GM12878 (cell line): ENCODE data around the gene BTBD3. TPM values are rescaled to one million over a fixed set of nuclear protein-coding genes. Genes with fewer than 3 reads are reported as not detected.

Experiments
- ATAC-seq: fragments of 200-7000 bp; cut with Tn5 transposase; 3 replicates; pipeline ENCODE4 v1.9.1; 2020; ENCODE audit warnings: mild to moderate bottlenecking, moderate library complexity
- BruUV-seq: library from RNA; stranded (reverse); fragments of 400-500 nt; replicated peaks from 2 replicates; lab custom pipeline; 2021; lab: Mats Ljungman, UMichigan
- CTCF ChIA-PET: fragments of 300-600 bp; sonication (Branson Sonifier 250); formaldehyde crosslinking; extraction: SDS; loops from one replicate; lab custom pipeline; 2021; ENCODE audit warnings: inconsistent platforms; lab: Yijun Ruan, JAX
- POLR2A ChIA-PET: fragments of 350-600 bp; formaldehyde crosslinking; extraction: SDS; loops from one replicate; lab custom pipeline; 2021; ENCODE audit warnings: inconsistent platforms; lab: Charles Lee
- RAD21 ChIA-PET: fragments of 300-600 bp; sonication (Branson Sonifier 250); formaldehyde crosslinking; loops from one replicate; lab custom pipeline; 2023; ENCODE audit warnings: antibody characterized with exemption; ENCODE audit not compliant: unreplicated experiment; lab: Charles Lee
- SMC1A ChIA-PET: fragments of 300-600 bp; sonication (Branson Sonifier 250); formaldehyde crosslinking; loops from one replicate; lab custom pipeline; 2023; ENCODE audit not compliant: unreplicated experiment, uncharacterized antibody; lab: Charles Lee
- DNase-seq: peaks from one replicate; pipeline ENCODE4 v3.0.0-alpha.2; 2011; ENCODE audit warnings: low read depth, low spot score
- FAIRE-seq: peaks from 3 replicates; lab custom pipeline; 2011; peaks lifted over from hg19 to GRCh38; lab: Jason Lieb, UNC
- H2AFZ ChIP-seq: 2 replicates; pipeline ENCODE4 v1.6.0; 2011; ENCODE audit warnings: low read depth, low read length, control low read depth; ENCODE audit not compliant: control insufficient read depth
- H3K27ac ChIP-seq: 2 replicates; pipeline ENCODE4 v1.5.1; 2011; ENCODE audit warnings: control low read depth; ENCODE audit not compliant: control insufficient read depth, insufficient read depth
- H3K27me3 ChIP-seq, 2 experiments: replicated peaks in 1 of 2; 2 replicates each; pipeline versions ENCODE4 v1.6.0 to v1.6.1; 2011; ENCODE audit warnings: low read length in 1 of 2; ENCODE audit not compliant: control insufficient read depth in 2 of 2, insufficient read depth in 2 of 2
- H3K36me3 ChIP-seq, 2 experiments: 2 replicates each; pipeline ENCODE4 v1.5.1; 2011; ENCODE audit warnings: low read length in 1 of 2; ENCODE audit not compliant: control insufficient read depth in 2 of 2, insufficient read depth in 2 of 2
- H3K4me1 ChIP-seq: 2 replicates; pipeline ENCODE4 v1.6.1; 2011; ENCODE audit warnings: mild to moderate bottlenecking, low read length, moderate library complexity, mixed read lengths; ENCODE audit not compliant: control insufficient read depth, insufficient read depth
- H3K4me2 ChIP-seq: 2 replicates; pipeline ENCODE4 v1.6.0; 2011; ENCODE audit warnings: control low read depth; ENCODE audit not compliant: control insufficient read depth, insufficient read depth
- H3K4me3 ChIP-seq: fragments of 200-600 bp; sonication (generic); 2 replicates; pipeline ENCODE4 v1.5.1; 2016
- H3K79me2 ChIP-seq: 2 replicates; pipeline ENCODE4 v1.6.0; 2011; ENCODE audit warnings: low read length; ENCODE audit not compliant: control insufficient read depth, insufficient read depth
- H3K9ac ChIP-seq: 2 replicates; pipeline ENCODE4 v1.8.0; 2011; ENCODE audit warnings: low read length, control low read depth, mixed read lengths; ENCODE audit not compliant: control insufficient read depth, insufficient read depth
- H3K9me3 ChIP-seq: replicated peaks from 3 replicates; pipeline ENCODE4 v1.5.1; 2011; ENCODE audit warnings: mild to moderate bottlenecking, low read length; ENCODE audit not compliant: control insufficient read depth, insufficient read depth
- H4K20me1 ChIP-seq: 2 replicates; pipeline ENCODE4 v1.6.0; 2011; ENCODE audit not compliant: control insufficient read depth, insufficient read depth
- BACH1 ChIP-seq: fragments of 450-650 bp; IDR thresholded peaks from 2 replicates; pipeline ENCODE4 v1.6.1; 2017; ENCODE audit warnings: mild to moderate bottlenecking, borderline replicate concordance
- CEBPB ChIP-seq, 2 experiments: fragments of 150-350 bp in 1 of 2; IDR thresholded peaks; 2 replicates each; pipeline ENCODE4 v1.6.1; 2012 to 2014; ENCODE audit warnings: low read depth in 2 of 2, low read length in 2 of 2, borderline replicate concordance in 1 of 2, inconsistent platforms in 1 of 2
- CHD2 ChIP-seq: IDR thresholded peaks from 2 replicates; pipeline ENCODE4 v1.6.1; 2011; ENCODE audit warnings: low read depth, low read length, improper control_type of control experiment, borderline replicate concordance
- GABPA ChIP-seq: IDR thresholded peaks from 2 replicates; pipeline ENCODE4 v1.6.1; 2014; ENCODE audit warnings: antibody characterized with exemption, low read depth, mild to moderate bottlenecking, inconsistent platforms
- IRF4 ChIP-seq: IDR thresholded peaks from 2 replicates; pipeline ENCODE4 v1.6.1; 2011; ENCODE audit warnings: low read depth, low read length
- KDM1A ChIP-seq: fragments of 200-600 bp; sonication (generic); IDR thresholded peaks from 2 replicates; pipeline ENCODE4 v1.6.1; 2016; ENCODE audit warnings: borderline replicate concordance
- MYB ChIP-seq: fragments of 150-350 bp; IDR thresholded peaks from 2 replicates; pipeline ENCODE4 v1.6.1; 2014; ENCODE audit warnings: mild to moderate bottlenecking, low read depth, low read length, borderline replicate concordance
- NRF1 ChIP-seq: conservative IDR thresholded peaks from 2 replicates; pipeline ENCODE4 v1.6.1; 2011; ENCODE audit warnings: mild to moderate bottlenecking, low read depth, low read length, improper control_type of control experiment
- PKNOX1 ChIP-seq: fragments of 450-650 bp; IDR thresholded peaks from 2 replicates; pipeline ENCODE4 v1.6.1; 2016; ENCODE audit warnings: mild to moderate bottlenecking
- SMAD1 ChIP-seq: fragments of 450-650 bp; IDR thresholded peaks from 2 replicates; pipeline ENCODE4 v1.6.1; 2018; ENCODE audit warnings: mild to moderate bottlenecking, low read depth; ENCODE audit not compliant: partially characterized antibody
- SREBF1 ChIP-seq: IDR thresholded peaks from 2 replicates; pipeline ENCODE4 v1.6.1; 2012; ENCODE audit warnings: mild to moderate bottlenecking, low read length
- SUPT20H ChIP-seq: IDR thresholded peaks from 2 replicates; pipeline ENCODE4 v1.6.1; 2011; ENCODE audit warnings: low read depth, mild to moderate bottlenecking, low read length, moderate library complexity, borderline replicate concordance; ENCODE audit not compliant: control insufficient read depth
- YY1 ChIP-seq: IDR thresholded peaks from 2 replicates; pipeline ENCODE4 v1.6.1; 2011; ENCODE audit warnings: low read depth, mild to moderate bottlenecking, low read length
- WGBS: methylation state at CpG from one replicate; pipeline ENCODE4 v1.1.6; 2016; ENCODE audit warnings: low lambda C conversion rate; ENCODE audit not compliant: insufficient replicate concordance, insufficient coverage; ENCODE audit errors: missing lambda C conversion rate; 5-methylcytosine and 5-hydroxymethylcytosine counted together
- in situ Hi-C: fragments of 300-500 bp; cut with MboI; formaldehyde crosslinking; loops from 9 replicates; pipeline ENCODE4 v1.14.3; 2018; ENCODE audit warnings: mixed read lengths
- intact Hi-C: fragments of 100-400 bp; cut with micrococcal nuclease; formaldehyde crosslinking; loops from one replicate; pipeline ENCODE4 v1.14.2; 2022; ENCODE audit not compliant: unreplicated experiment
- polyA plus RNA-seq, 11 experiments: library from polyadenylated mRNA; depleted of rRNA in 4 of 11; unstranded in 6 of 11; stranded (reverse) in 5 of 11; fragments of >200 nt; fragmentation: Nextera tagmentation in 4 of 11; fragmentation: Illumina TruSeq in 1 of 11; extraction: Ambion mirVana in 4 of 11; extraction: Trizol in 1 of 11; gene quantifications; 1 replicate in 1 of 11; 2 replicates in 10 of 11; pipeline versions ENCODE4 v1.2.1 to v1.2.3, GENCODE V29; 2011 to 2016; ENCODE audit warnings: inconsistent platforms in 2 of 11, missing spikeins in 2 of 11, low read depth in 1 of 11
- total RNA-seq, 4 experiments: library from RNA; depleted of rRNA in 3 of 4; stranded (reverse); fragments of >200 nt in 3 of 4; fragmentation: Illumina TruSeq in 1 of 4; extraction: Trizol in 1 of 4; gene quantifications; 2 replicates each; pipeline versions ENCODE4 v1.2.1 to v1.2.3, GENCODE V29; 2013 to 2021
- TF ChIP-seq, protein P1 (sequence below): fragments of 450-650 bp; IDR thresholded peaks from 2 replicates; pipeline ENCODE4 v1.6.1; 2017; ENCODE audit warnings: mild to moderate bottlenecking, moderate library complexity

Gene BTBD3
- total and polyA plus RNA-seq, 10 of the 15 experiments (the other 5 are each of a cell fraction or from before 2014, with no cell fraction given) = 0.02 to 12.8 (median 0.23) TPM

- RAD21 ChIA-PET = no interaction called here
- 0% methylated on average over 1 of the region's 1 CpG for whole genome bisulfite sequencing
These were observed 29.0 kb upstream of the BTBD3 start for GRCh38 chr20:11888648-11889047.

More at GRCh38 chr20:11888648-11889047, 29.0 kb upstream of the BTBD3 start:
- H4K20me1 ChIP-seq = no peaks in the 10 kb centered on the region
- no peaks in the 10 kb centered on the region for H3K79me2 ChIP-seq
- FAIRE-seq (no peak), DNase-seq (no peak), ATAC-seq (no peak)
- no peak overlapping the region for H3K4me2 ChIP-seq
- TF ChIP-seq GABPA (no peak), IRF4 (no peak), MYB (no peak), SUPT20H (no peak), BACH1 (no peak), KDM1A (no peak), CEBPB (IDR thresholded peaks at IDR 0.05; ENCODE audit: borderline replicate concordance in 1 of 2, low read depth in 2 of 2, low read length in 2 of 2) (no peak), NRF1 (no peak), YY1 (no peak), SREBF1 (no peak), PKNOX1 (no peak), SMAD1 (no peak), CHD2 (no peak)
- TF ChIP-seq, protein P1, sequence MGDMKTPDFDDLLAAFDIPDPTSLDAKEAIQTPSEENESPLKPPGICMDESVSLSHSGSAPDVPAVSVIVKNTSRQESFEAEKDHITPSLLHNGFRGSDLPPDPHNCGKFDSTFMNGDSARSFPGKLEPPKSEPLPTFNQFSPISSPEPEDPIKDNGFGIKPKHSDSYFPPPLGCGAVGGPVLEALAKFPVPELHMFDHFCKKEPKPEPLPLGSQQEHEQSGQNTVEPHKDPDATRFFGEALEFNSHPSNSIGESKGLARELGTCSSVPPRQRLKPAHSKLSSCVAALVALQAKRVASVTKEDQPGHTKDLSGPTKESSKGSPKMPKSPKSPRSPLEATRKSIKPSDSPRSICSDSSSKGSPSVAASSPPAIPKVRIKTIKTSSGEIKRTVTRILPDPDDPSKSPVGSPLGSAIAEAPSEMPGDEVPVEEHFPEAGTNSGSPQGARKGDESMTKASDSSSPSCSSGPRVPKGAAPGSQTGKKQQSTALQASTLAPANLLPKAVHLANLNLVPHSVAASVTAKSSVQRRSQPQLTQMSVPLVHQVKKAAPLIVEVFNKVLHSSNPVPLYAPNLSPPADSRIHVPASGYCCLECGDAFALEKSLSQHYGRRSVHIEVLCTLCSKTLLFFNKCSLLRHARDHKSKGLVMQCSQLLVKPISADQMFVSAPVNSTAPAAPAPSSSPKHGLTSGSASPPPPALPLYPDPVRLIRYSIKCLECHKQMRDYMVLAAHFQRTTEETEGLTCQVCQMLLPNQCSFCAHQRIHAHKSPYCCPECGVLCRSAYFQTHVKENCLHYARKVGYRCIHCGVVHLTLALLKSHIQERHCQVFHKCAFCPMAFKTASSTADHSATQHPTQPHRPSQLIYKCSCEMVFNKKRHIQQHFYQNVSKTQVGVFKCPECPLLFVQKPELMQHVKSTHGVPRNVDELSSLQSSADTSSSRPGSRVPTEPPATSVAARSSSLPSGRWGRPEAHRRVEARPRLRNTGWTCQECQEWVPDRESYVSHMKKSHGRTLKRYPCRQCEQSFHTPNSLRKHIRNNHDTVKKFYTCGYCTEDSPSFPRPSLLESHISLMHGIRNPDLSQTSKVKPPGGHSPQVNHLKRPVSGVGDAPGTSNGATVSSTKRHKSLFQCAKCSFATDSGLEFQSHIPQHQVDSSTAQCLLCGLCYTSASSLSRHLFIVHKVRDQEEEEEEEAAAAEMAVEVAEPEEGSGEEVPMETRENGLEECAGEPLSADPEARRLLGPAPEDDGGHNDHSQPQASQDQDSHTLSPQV = no peak
- no peak overlapping the region for H3K9ac ChIP-seq
- intact Hi-C loops = no loop called here
- ChIA-PET SMC1A (interaction anchor here (0.7 to 1.4 kb wide), 2 partner anchors 15 to 87 kb away, joined by 3 read pairs; no protein-coding TSS in a partner anchor), POLR2A (no interaction called here), CTCF (interaction anchor here (1.3 kb wide), 1 partner anchor 108 kb away, joined by 3 read pairs; no protein-coding TSS in a partner anchor)
- in situ Hi-C loops = no loop called here
- H3K4me1 ChIP-seq = no peaks in the 10 kb centered on the region
- H3K4me3 ChIP-seq = no peak overlapping the region
- no peak overlapping the region for H3K27ac ChIP-seq
- no peaks in the 10 kb centered on the region for H3K36me3 ChIP-seq
- H3K9me3 ChIP-seq = no peaks in the 10 kb centered on the region
- no peak overlapping the region for H2AFZ ChIP-seq
- no TSS peak for BruUV-seq
- H3K27me3 ChIP-seq = no peaks in the 10 kb centered on the region
